ENCODE measurements around the gene CREB3L4. TPM values are rescaled to one million over a fixed set of nuclear protein-coding genes. Genes with fewer than 3 reads are reported as not detected.

CREB3L4 gene
- polyA plus RNA-seq, 1 donor (not counting 4 experiments of a cell fraction or from before 2014, with no cell fraction given), result 6.0 TPM

DNA sequence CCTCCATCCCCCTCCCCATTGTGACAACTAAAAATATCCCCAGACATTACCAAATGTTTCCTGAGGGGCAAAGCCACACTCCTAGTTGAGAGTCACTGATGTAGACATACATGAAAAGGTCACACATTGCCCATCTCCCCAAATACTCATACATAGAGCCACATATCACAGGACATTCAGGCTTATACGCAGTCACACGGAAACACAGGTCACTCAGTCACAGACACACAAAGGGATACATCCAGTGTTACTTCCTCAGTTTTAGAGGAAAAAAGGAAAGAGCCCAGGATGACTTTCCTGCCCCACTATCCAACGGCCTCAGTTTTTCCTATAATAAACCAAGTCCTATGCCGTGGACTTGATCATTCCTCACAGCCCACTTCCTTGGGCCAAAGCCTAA, 6.3 kb upstream of the CREB3L4 start:
- H3K79me2 ChIP-seq (ENCODE audit: control insufficient read depth, insufficient read depth, low read length), result peaks cover 42% of the 10 kb centered on the region
- dilution Hi-C loops (cut with MboI; ENCODE audit: extremely low pct_ligation_motif_present, low sequenced_read_pairs), result no loop called here
- H3K4me1 ChIP-seq (ENCODE audit: control insufficient read depth, extremely low read depth, insufficient read depth, low read length), result peaks cover 46% of the 10 kb centered on the region
- H2AFZ ChIP-seq (ENCODE audit: control insufficient read depth, low read length), result no peak overlapping the region
- no peak for TF ChIP-seq CTCF (optimal IDR thresholded peaks at IDR 0.05 in 1 of 3, IDR thresholded peaks at IDR 0.05 in 1 of 3, conservative IDR thresholded peaks at IDR 0.05 in 1 of 3; ENCODE audit: extremely low read depth in 1 of 3, insufficient read depth in 2 of 3, low read length in 3 of 3)
- no peak for TF ChIP-seq EZH2 (IDR thresholded peaks at IDR 0.05; ENCODE audit: low read length)
- FAIRE-seq (no peak), DNase-seq (ENCODE audit: low read depth, low spot score) (no peak)
- H3K27me3 ChIP-seq (ENCODE audit: control insufficient read depth, extremely low read depth, insufficient read depth, low read length), result no peaks in the 10 kb centered on the region
- H3K4me2 ChIP-seq (ENCODE audit: control insufficient read depth, extremely low read depth, insufficient read depth, low read depth, low read length), result peak overlapping the region; percentile 94
- H3K9ac ChIP-seq (ENCODE audit: control insufficient read depth, extremely low read depth, insufficient read depth, low read length), result peak overlapping the region; percentile 89
- H3K27ac ChIP-seq (ENCODE audit: control insufficient read depth, insufficient read depth, low read length), result peak overlapping the region; percentile 95
- H3K9me3 ChIP-seq (ENCODE audit: control insufficient read depth, low read depth, low read length), result no peaks in the 10 kb centered on the region
- H3K36me3 ChIP-seq (ENCODE audit: control insufficient read depth in 2 of 2, extremely low read depth in 1 of 2, insufficient read depth in 2 of 2, low read length in 2 of 2), result peaks cover 3 to 22% of the 10 kb centered on the region in 2 experiments
- H4K20me1 ChIP-seq (ENCODE audit: control insufficient read depth, extremely low read depth, insufficient read depth, low read length), result no peaks in the 10 kb centered on the region
- H3K9me1 ChIP-seq (ENCODE audit: control insufficient read depth, extremely low read depth, insufficient read depth, low read length), result no peaks in the 10 kb centered on the region
- peak overlapping the region in 2 of 3 experiments; percentile 69 to 96 for H3K4me3 ChIP-seq (ENCODE audit: control insufficient read depth in 2 of 3, extremely low read depth in 1 of 3, insufficient read depth in 2 of 3, low read depth in 1 of 3, low read length in 3 of 3)

DNA sequence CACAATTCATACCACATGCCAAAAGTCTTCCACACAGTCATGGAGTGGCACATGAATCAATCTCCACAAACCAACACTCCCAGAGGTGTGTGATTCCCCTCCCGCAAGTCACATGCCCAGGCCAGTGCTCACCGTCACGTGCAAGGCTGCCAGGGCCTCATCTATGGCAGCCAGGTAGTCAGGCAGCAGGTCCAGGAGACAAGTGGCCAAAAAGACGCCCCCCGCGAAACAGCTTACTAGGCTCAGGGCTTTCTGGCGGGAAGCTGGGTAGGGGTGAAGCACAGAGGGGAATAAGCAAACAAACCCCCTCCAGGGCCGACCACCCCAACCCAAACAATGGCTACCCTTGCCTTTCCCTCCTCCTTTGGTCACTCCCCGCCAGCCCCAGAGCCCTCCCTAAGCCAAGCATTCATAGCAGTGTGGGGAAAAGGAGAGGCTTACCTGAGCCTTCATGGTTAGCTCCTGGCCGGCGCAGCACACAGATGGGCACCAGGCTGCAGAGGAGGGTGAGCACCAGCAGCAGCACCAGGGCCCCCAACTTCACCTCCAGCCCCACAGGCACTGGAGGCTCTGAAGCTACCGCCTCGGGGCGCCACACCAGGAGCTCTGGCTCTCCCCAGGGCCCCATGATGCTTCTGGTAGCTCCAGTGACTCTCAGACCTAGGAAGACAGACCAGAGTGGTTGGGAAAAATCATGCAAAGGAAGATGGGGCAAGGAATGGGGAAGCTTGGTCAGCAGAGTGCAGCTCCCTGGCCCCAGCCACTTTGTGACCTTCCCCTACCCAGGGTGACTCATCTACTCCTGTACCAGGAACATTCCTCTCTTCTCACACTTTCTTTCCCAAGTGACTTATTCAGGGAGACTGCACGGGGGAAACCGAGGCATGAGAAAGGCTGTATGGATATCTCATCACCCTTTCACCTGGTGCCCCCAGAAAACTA, 5.3 kb upstream of the CREB3L4 start:
- dilution Hi-C loops (cut with MboI; ENCODE audit: extremely low pct_ligation_motif_present, low sequenced_read_pairs), result no loop called here
- FAIRE-seq (no peak), DNase-seq (ENCODE audit: low read depth, low spot score) (no peak)
- peak overlapping the region; percentile 94 for H3K4me2 ChIP-seq (ENCODE audit: control insufficient read depth, extremely low read depth, insufficient read depth, low read depth, low read length)
- TF ChIP-seq EZH2 (IDR thresholded peaks at IDR 0.05; ENCODE audit: low read length) (no peak), CTCF (optimal IDR thresholded peaks at IDR 0.05 in 1 of 3, IDR thresholded peaks at IDR 0.05 in 1 of 3, conservative IDR thresholded peaks at IDR 0.05 in 1 of 3; ENCODE audit: extremely low read depth in 1 of 3, insufficient read depth in 2 of 3, low read length in 3 of 3) (no peak)
- H3K36me3 ChIP-seq (ENCODE audit: control insufficient read depth in 2 of 2, extremely low read depth in 1 of 2, insufficient read depth in 2 of 2, low read length in 2 of 2), result peaks cover 3 to 22% of the 10 kb centered on the region in 2 experiments
- H3K79me2 ChIP-seq (ENCODE audit: control insufficient read depth, insufficient read depth, low read length), result peaks cover 33% of the 10 kb centered on the region
- H3K27ac ChIP-seq (ENCODE audit: control insufficient read depth, insufficient read depth, low read length), result peak overlapping the region; percentile 95
- H3K27me3 ChIP-seq (ENCODE audit: control insufficient read depth, extremely low read depth, insufficient read depth, low read length), result no peaks in the 10 kb centered on the region
- H4K20me1 ChIP-seq (ENCODE audit: control insufficient read depth, extremely low read depth, insufficient read depth, low read length), result no peaks in the 10 kb centered on the region
- no peaks in the 10 kb centered on the region for H3K9me1 ChIP-seq (ENCODE audit: control insufficient read depth, extremely low read depth, insufficient read depth, low read length)
- H3K4me1 ChIP-seq (ENCODE audit: control insufficient read depth, extremely low read depth, insufficient read depth, low read length), result peaks cover 43% of the 10 kb centered on the region
- peak overlapping the region; percentile 89 for H3K9ac ChIP-seq (ENCODE audit: control insufficient read depth, extremely low read depth, insufficient read depth, low read length)
- H3K4me3 ChIP-seq (ENCODE audit: control insufficient read depth in 2 of 3, extremely low read depth in 1 of 3, insufficient read depth in 2 of 3, low read depth in 1 of 3, low read length in 3 of 3), result peak overlapping the region; percentile 64 to 96 (median 69)
- H2AFZ ChIP-seq (ENCODE audit: control insufficient read depth, low read length), result no peak overlapping the region
- no peaks in the 10 kb centered on the region for H3K9me3 ChIP-seq (ENCODE audit: control insufficient read depth, low read depth, low read length)
